HCT116 (cell line): Measurements from ENCODE around the gene IL17REL. TPM values are rescaled to one million over a fixed set of nuclear protein-coding genes. Genes with fewer than 3 reads are reported as not detected.

ENCODE experiments used
- ATAC-seq: fragments of 200-7000 bp; cut with Tn5 transposase; 2 replicates; pipeline ENCODE4 v1.9.1; 2020; ENCODE audit warnings: mild to moderate bottlenecking, moderate library complexity
- BruUV-seq: library from RNA; stranded (reverse); fragments of 400-500 nt; replicated peaks from 2 replicates; lab custom pipeline; 2021; lab: Mats Ljungman, UMichigan
- CTCF ChIA-PET: fragments of 300-600 bp; sonication (Branson Sonifier 250); formaldehyde crosslinking; loops from one replicate; lab custom pipeline; 2021; ENCODE audit warnings: antibody characterized with exemption; lab: Charles Lee
- POLR2A ChIA-PET: fragments of 300-600, 350-600 bp; sonication (Branson Sonifier 250); formaldehyde crosslinking; loops from one replicate; lab custom pipeline; 2021; ENCODE audit warnings: antibody characterized with exemption; lab: Charles Lee
- RAD21 ChIA-PET, 2 experiments: fragments of 300-600 bp; sonication (Branson Sonifier 250); formaldehyde crosslinking; loops; one replicate each; lab custom pipeline; 2023; ENCODE audit warnings: low total read pairs in 2 of 2; ENCODE audit not compliant: uncharacterized antibody in 2 of 2, unreplicated experiment in 2 of 2, low non-redundant PET in 1 of 2; lab: Charles Lee
- DNase-seq: peaks from one replicate; pipeline ENCODE4 v3.0.0-alpha.2; 2010; ENCODE audit warnings: low read depth, low spot score
- H2AFZ ChIP-seq: fragments of 200-600 bp; shearing (Covaris generic), sonication (generic); 2 replicates; pipeline ENCODE4 v1.6.1; 2017; ENCODE audit warnings: low read depth, mixed run types, mixed read lengths, antibody characterized with exemption, low read length; ENCODE audit not compliant: poor library complexity, severe bottlenecking
- H3K27ac ChIP-seq: 2 replicates; pipeline ENCODE4 v1.5.1; 2012; ENCODE audit warnings: low read depth, low read length
- H3K27me3 ChIP-seq: fragments of 200-600 bp; sonication (generic); 2 replicates; pipeline ENCODE4 v1.6.1; 2016; ENCODE audit warnings: mixed run types, low read length, mixed read lengths; ENCODE audit not compliant: insufficient read depth
- H3K36me3 ChIP-seq, 2 experiments: fragments of 200-500 bp in 1 of 2; fragments of 200-600 bp in 1 of 2; sonication (Bioruptor generic) in 1 of 2; sonication (generic) in 1 of 2; 2 replicates each; pipeline versions ENCODE4 v1.5.1 to v1.6.1; 2014 to 2016; ENCODE audit warnings: low read length in 2 of 2, inconsistent platforms in 1 of 2, mixed read lengths in 1 of 2, mixed run types in 1 of 2; ENCODE audit not compliant: insufficient read depth in 2 of 2, control insufficient read depth in 1 of 2
- H3K4me1 ChIP-seq, 2 experiments: fragments of 200-600 bp in 1 of 2; sonication (generic) in 1 of 2; 2 replicates each; pipeline versions ENCODE4 v1.5.1 to v1.6.1; 2012 to 2017; ENCODE audit warnings: low read length in 2 of 2, inconsistent platforms in 1 of 2, mild to moderate bottlenecking in 1 of 2, mixed read lengths in 1 of 2, mixed run types in 1 of 2, moderate library complexity in 1 of 2; ENCODE audit not compliant: insufficient read depth in 2 of 2, control insufficient read depth in 1 of 2
- H3K4me2 ChIP-seq: fragments of 200-600 bp; sonication (generic); 2 replicates; pipeline ENCODE4 v1.6.1; 2017; ENCODE audit warnings: mixed run types, low read length, mixed read lengths
- H3K4me3 ChIP-seq, 2 experiments: fragments of 200-600 bp in 1 of 2; sonication (generic) in 1 of 2; replicated peaks in 1 of 2; 2 replicates each; pipeline ENCODE4 v1.5.1; 2011 to 2016; ENCODE audit warnings: low read length in 2 of 2, control low read depth in 1 of 2, low read depth in 1 of 2, mild to moderate bottlenecking in 1 of 2, mixed read lengths in 1 of 2, mixed run types in 1 of 2
- H3K79me2 ChIP-seq: fragments of 200-600 bp; sonication (generic); 2 replicates; pipeline ENCODE4 v1.6.1; 2017; ENCODE audit warnings: mild to moderate bottlenecking, mixed run types, low read length, moderate library complexity, mixed read lengths; ENCODE audit not compliant: insufficient read depth
- H3K9ac ChIP-seq: fragments of 200-600 bp; sonication (generic); 2 replicates; pipeline ENCODE4 v1.6.1; 2016; ENCODE audit warnings: low read length, mixed read lengths
- H3K9me2 ChIP-seq: fragments of 200-600 bp; sonication (generic), shearing (Covaris generic); 2 replicates; pipeline ENCODE4 v1.6.1; 2017; ENCODE audit warnings: mixed run types, mild to moderate bottlenecking, moderate library complexity; ENCODE audit not compliant: insufficient read depth
- H3K9me3 ChIP-seq, 2 experiments: fragments of 200-500 bp in 1 of 2; fragments of 200-600 bp in 1 of 2; sonication (Bioruptor generic) in 1 of 2; sonication (generic) in 1 of 2; 2 replicates each; pipeline ENCODE4 v1.6.1; 2014 to 2017; ENCODE audit warnings: low read length in 2 of 2, mixed read lengths in 2 of 2, inconsistent platforms in 1 of 2, low read depth in 1 of 2, mild to moderate bottlenecking in 1 of 2, mixed run types in 1 of 2, moderate library complexity in 1 of 2; ENCODE audit not compliant: control insufficient read depth in 1 of 2, insufficient read depth in 1 of 2
- H4K20me1 ChIP-seq: fragments of 200-600 bp; sonication (generic), shearing (Covaris generic); 2 replicates; pipeline ENCODE4 v1.6.1; 2017; ENCODE audit warnings: mixed run types, mild to moderate bottlenecking, moderate library complexity; ENCODE audit not compliant: insufficient read depth
- EZH2 ChIP-seq: fragments of 200-600 bp; sonication (generic); IDR thresholded peaks from 2 replicates; pipeline ENCODE4 v1.6.1; 2017; ENCODE audit warnings: antibody characterized with exemption, mixed run types
- POLR2A ChIP-seq: IDR thresholded peaks from 2 replicates; pipeline ENCODE4 v1.7.0; 2011; ENCODE audit warnings: borderline replicate concordance; ENCODE audit not compliant: insufficient read depth, insufficient read length; ENCODE audit errors: extremely low read depth
- POLR2AphosphoS5 ChIP-seq: IDR thresholded peaks from 2 replicates; pipeline ENCODE4 v1.6.1; 2011; ENCODE audit warnings: mild to moderate bottlenecking, low read depth, low read length, moderate library complexity
- TCF7L2 ChIP-seq: IDR thresholded peaks from 2 replicates; pipeline ENCODE4 v1.7.0; 2011; ENCODE audit warnings: borderline replicate concordance, inconsistent platforms; ENCODE audit not compliant: insufficient read depth, insufficient read length; ENCODE audit errors: extremely low read depth
- ZNF274 ChIP-seq: fragments of 200-500 bp; sonication (Bioruptor generic); IDR thresholded peaks from 2 replicates; pipeline ENCODE4 v1.6.1; 2014; ENCODE audit warnings: mild to moderate bottlenecking, low read depth, low read length, inconsistent platforms
- intact Hi-C: fragments of 100-400 bp; cut with micrococcal nuclease; formaldehyde crosslinking; loops from 2 replicates; pipeline ENCODE4 v1.10.0; 2022
- total RNA-seq: library from RNA; stranded (reverse); gene quantifications from one replicate; pipeline ENCODE4 v1.2.1, GENCODE V29; 2021; ENCODE audit not compliant: unreplicated experiment
- TF ChIP-seq, protein P1 (sequence below): IDR thresholded peaks from 2 replicates; pipeline ENCODE4 v1.6.1; 2012; ENCODE audit warnings: low read depth

The IL17REL gene
- total RNA-seq, 1 experiment from 2014 or later: not detected

DNA sequence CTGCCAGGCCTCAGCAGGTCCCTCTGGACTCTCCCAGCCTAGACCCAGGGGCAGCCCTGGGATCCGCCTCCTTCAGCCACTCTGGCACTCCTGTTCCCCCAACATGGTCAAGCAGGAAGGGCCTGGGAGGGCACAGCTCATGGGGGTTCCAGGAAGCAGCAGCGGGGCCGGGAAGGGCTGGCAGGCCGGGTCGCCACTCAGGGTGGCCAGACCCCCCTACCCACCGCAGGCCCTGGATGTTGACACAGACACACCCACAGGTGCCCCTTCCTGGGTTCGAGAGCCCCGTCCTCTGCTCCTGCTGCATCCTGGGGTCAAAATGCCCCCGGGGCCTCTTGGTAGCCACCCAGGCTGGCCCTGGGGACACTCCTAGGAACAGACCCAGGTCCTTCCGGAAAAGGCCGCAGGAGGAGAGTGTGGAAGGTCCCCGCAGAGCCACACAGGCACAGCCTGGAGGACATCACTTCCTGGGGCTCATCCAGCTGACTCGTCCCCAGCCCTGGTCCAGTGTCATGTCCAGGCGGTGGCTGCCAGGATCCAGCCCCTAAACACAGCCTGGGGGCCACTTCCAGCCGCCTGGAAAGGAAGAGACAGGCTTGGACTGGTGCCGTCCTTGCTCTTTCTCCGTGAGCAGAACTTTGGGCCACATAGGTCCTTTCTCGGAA, 58.8 kb downstream of the IL17REL start:
- Histone ChIP-seq H3K4me2 (no peak overlapping the region), H3K4me1 (peaks cover 29 to 52% of the 10 kb centered on the region in 2 experiments), H3K9me3 (no peaks in the 10 kb centered on the region), H3K9ac (no peak overlapping the region), H3K9me2 (no peaks in the 10 kb centered on the region), H3K4me3 (no peak overlapping the region), H4K20me1 (no peaks in the 10 kb centered on the region), H2AFZ (no peak overlapping the region), H3K27me3 (no peaks in the 10 kb centered on the region), H3K27ac (no peak overlapping the region; the same call in 1 of the 2 replicates), H3K79me2 (no peaks in the 10 kb centered on the region), H3K36me3 (no peaks in the 10 kb centered on the region)
- intact Hi-C loops: no loop called here
- ChIA-PET RAD21 (no interaction called here), CTCF (no interaction called here), POLR2A (no interaction called here)
- DNase-seq (no peak), ATAC-seq (no peak)
- TF ChIP-seq POLR2A: no peak
- no peak for TF ChIP-seq POLR2AphosphoS5
- no peak for TF ChIP-seq TCF7L2
- TF ChIP-seq, protein P1, sequence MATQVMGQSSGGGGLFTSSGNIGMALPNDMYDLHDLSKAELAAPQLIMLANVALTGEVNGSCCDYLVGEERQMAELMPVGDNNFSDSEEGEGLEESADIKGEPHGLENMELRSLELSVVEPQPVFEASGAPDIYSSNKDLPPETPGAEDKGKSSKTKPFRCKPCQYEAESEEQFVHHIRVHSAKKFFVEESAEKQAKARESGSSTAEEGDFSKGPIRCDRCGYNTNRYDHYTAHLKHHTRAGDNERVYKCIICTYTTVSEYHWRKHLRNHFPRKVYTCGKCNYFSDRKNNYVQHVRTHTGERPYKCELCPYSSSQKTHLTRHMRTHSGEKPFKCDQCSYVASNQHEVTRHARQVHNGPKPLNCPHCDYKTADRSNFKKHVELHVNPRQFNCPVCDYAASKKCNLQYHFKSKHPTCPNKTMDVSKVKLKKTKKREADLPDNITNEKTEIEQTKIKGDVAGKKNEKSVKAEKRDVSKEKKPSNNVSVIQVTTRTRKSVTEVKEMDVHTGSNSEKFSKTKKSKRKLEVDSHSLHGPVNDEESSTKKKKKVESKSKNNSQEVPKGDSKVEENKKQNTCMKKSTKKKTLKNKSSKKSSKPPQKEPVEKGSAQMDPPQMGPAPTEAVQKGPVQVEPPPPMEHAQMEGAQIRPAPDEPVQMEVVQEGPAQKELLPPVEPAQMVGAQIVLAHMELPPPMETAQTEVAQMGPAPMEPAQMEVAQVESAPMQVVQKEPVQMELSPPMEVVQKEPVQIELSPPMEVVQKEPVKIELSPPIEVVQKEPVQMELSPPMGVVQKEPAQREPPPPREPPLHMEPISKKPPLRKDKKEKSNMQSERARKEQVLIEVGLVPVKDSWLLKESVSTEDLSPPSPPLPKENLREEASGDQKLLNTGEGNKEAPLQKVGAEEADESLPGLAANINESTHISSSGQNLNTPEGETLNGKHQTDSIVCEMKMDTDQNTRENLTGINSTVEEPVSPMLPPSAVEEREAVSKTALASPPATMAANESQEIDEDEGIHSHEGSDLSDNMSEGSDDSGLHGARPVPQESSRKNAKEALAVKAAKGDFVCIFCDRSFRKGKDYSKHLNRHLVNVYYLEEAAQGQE: no peak
- TF ChIP-seq ZNF274: no peak
- no peak for TF ChIP-seq EZH2
- no TSS peak for BruUV-seq
